GM12874 (cell line): ENCODE results near the gene AGMO.

ENCODE experiments used
- TF ChIP-seq, protein P1 (sequence below): IDR thresholded peaks from 2 replicates; pipeline ENCODE4 v1.5.1; 2011; ENCODE audit warnings: low read depth, mild to moderate bottlenecking, control low read depth, low read length, moderate library complexity; ENCODE audit not compliant: insufficient read depth

AGMO gene

GRCh38 chr7:15317215-15317614 lies 244.6 kb downstream of the AGMO start:
- TF ChIP-seq, protein P1, sequence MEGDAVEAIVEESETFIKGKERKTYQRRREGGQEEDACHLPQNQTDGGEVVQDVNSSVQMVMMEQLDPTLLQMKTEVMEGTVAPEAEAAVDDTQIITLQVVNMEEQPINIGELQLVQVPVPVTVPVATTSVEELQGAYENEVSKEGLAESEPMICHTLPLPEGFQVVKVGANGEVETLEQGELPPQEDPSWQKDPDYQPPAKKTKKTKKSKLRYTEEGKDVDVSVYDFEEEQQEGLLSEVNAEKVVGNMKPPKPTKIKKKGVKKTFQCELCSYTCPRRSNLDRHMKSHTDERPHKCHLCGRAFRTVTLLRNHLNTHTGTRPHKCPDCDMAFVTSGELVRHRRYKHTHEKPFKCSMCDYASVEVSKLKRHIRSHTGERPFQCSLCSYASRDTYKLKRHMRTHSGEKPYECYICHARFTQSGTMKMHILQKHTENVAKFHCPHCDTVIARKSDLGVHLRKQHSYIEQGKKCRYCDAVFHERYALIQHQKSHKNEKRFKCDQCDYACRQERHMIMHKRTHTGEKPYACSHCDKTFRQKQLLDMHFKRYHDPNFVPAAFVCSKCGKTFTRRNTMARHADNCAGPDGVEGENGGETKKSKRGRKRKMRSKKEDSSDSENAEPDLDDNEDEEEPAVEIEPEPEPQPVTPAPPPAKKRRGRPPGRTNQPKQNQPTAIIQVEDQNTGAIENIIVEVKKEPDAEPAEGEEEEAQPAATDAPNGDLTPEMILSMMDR = no peak

- TF ChIP-seq, protein P1 = no peak
Measured at GRCh38 chr7:15315678-15316077, 246.1 kb downstream of the AGMO start.

DNA sequence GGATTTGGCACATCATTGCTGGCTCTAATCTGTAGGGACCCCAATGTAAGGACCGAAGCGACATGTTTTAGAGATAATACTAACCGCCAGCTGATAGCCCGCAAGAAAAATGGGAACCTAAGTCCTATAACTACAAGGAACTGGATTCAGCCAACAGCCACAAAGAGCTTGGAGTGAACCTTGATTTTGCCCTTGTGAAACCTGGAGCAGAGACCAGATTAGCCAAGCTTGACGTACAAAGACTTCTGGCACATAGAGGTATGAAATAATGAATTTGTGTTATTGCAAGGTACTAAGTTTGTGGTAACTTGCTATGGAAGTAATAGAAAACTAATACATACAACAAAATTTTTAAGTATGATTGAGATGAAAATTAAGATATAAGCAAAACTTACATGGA lies 246.9 kb downstream of the AGMO start:
- TF ChIP-seq, protein P1 = no peak

GRCh38 chr7:15313361-15313760 lies 248.5 kb downstream of the AGMO start:
- TF ChIP-seq, protein P1 = no peak

DNA sequence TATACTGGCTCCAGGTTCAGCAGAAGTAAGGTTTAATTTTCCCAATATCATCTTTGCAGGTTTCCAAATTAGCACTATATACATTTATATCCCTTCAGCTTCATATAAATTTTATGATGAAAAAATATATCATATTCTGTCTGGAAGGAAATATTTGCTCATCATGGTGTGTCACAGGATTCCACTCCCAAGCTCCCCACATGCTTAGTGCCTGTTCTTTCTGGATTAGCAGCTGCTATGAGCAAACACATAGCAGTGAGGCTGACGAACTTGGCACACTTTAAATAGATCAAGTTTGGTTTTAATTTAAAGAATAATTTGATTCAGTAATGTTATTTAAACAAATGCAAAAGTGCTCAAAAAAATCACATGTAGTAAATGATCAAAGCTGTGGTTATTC lies 251.9 kb downstream of the AGMO start:
- TF ChIP-seq, protein P1 = no peak

GRCh38 chr7:15308821-15309220 lies 253.0 kb downstream of the AGMO start:
- TF ChIP-seq, protein P1 = no peak

GRCh38 chr7:15306296-15306695 lies 255.5 kb downstream of the AGMO start:
- TF ChIP-seq, protein P1 = no peak
